CD4-positive, alpha-beta T cell (primary cell): ENCODE measurements around the gene GABRG2. TPM values are rescaled to one million over a fixed set of nuclear protein-coding genes. Genes with fewer than 3 reads are reported as not detected.

Source experiments
- ATAC-seq: fragments of 200-7000 bp; cut with Tn5 transposase; one replicate; pipeline ENCODE4 v1.10.0; 2022; ENCODE audit warnings: mild to moderate bottlenecking; ENCODE audit not compliant: poor library complexity
- CTCF ChIA-PET: fragments of 350-600 bp; sonication (Branson Sonifier 250); formaldehyde crosslinking; loops from one replicate; lab custom pipeline; 2021; ENCODE audit warnings: antibody characterized with exemption, inconsistent platforms; lab: Charles Lee
- POLR2A ChIA-PET: fragments of 350-600 bp; sonication (Branson Sonifier 250); formaldehyde crosslinking; loops from one replicate; lab custom pipeline; 2021; ENCODE audit warnings: antibody characterized with exemption, inconsistent platforms; lab: Charles Lee
- DNase-seq, 14 experiments: peaks; one replicate each; pipeline ENCODE4 v3.0.0-alpha.2; 2013 to 2020; ENCODE audit warnings: mixed read lengths in 2 of 14
- H3K27ac ChIP-seq, 2 donors: one replicate each; pipeline versions ENCODE4 v1.5.1 to v1.7.0; 2013; ENCODE audit warnings: low read length in 2 of 2, low read depth in 1 of 2, mild to moderate bottlenecking in 1 of 2
- H3K27me3 ChIP-seq, 2 experiments: 1 replicate in 1 of 2; 2 replicates in 1 of 2; pipeline versions ENCODE4 v1.6.1 to v1.7.0; 2013; ENCODE audit warnings: low read length in 2 of 2, control low read depth in 1 of 2, mild to moderate bottlenecking in 1 of 2, moderate library complexity in 1 of 2; ENCODE audit not compliant: insufficient read depth in 2 of 2, control insufficient read depth in 1 of 2
- H3K36me3 ChIP-seq: one replicate; pipeline ENCODE4 v1.6.1; 2013; ENCODE audit warnings: low read length, control low read depth; ENCODE audit not compliant: insufficient read depth
- H3K4me1 ChIP-seq: one replicate; pipeline ENCODE4 v1.6.1; 2013; ENCODE audit warnings: low read length, control low read depth; ENCODE audit not compliant: insufficient read depth
- H3K4me3 ChIP-seq: one replicate; pipeline ENCODE4 v1.5.1; 2013; ENCODE audit warnings: mild to moderate bottlenecking, low read length, moderate library complexity
- H3K9me3 ChIP-seq, 2 experiments: 1 replicate in 1 of 2; 2 replicates in 1 of 2; pipeline versions ENCODE4 v1.6.1 to v1.7.0; 2013; ENCODE audit warnings: low read length in 2 of 2, mild to moderate bottlenecking in 2 of 2, control low read depth in 1 of 2, moderate library complexity in 1 of 2; ENCODE audit not compliant: control insufficient read depth in 1 of 2, insufficient read depth in 1 of 2
- H3K27ac Mint-ChIP-seq: one replicate; pipeline ENCODE4 v1.8.0; 2020; ENCODE audit warnings: mixed read lengths
- H3K27me3 Mint-ChIP-seq: one replicate; pipeline ENCODE4 v1.8.0; 2021; ENCODE audit warnings: mixed read lengths
- H3K36me3 Mint-ChIP-seq: one replicate; pipeline ENCODE4 v1.8.0; 2021; ENCODE audit warnings: low read depth, mixed read lengths
- H3K4me1 Mint-ChIP-seq: one replicate; pipeline ENCODE4 v1.8.0; 2021; ENCODE audit warnings: low read depth, mixed read lengths
- H3K4me3 Mint-ChIP-seq: one replicate; pipeline ENCODE4 v1.8.0; 2020; ENCODE audit warnings: mild to moderate bottlenecking, mixed read lengths
- H3K9me3 Mint-ChIP-seq: one replicate; pipeline ENCODE4 v1.8.0; 2020; ENCODE audit warnings: mixed read lengths
- CTCF ChIP-seq: fragments of 200-600 bp; IDR thresholded peaks from one replicate; pipeline ENCODE4 v1.8.0; 2022; ENCODE audit warnings: antibody characterized with exemption, mild to moderate bottlenecking
- intact Hi-C, 2 experiments: fragments of 100-400 bp; cut with DNase I in 1 of 2; cut with micrococcal nuclease in 1 of 2; formaldehyde crosslinking; loops; one replicate each; pipeline versions ENCODE4 v1.15.1 to v1.9.0; 2023 to 2025; cut with DNase I, micrococcal nuclease
- total RNA-seq, 174 experiments: library from RNA in 2 of 174; stranded (reverse) in 2 of 174; gene quantifications; one replicate each; pipeline ENCODE4 v1.2.3 and lab custom pipeline; 2021 to 2026

Gene GABRG2
- total RNA-seq, 2 experiments from 2014 or later, result not detected

- H3K36me3 ChIP-seq, result no peaks in the 10 kb centered on the region
- intact Hi-C loops, result no loop called here
- Mint-ChIP-seq H3K4me3 (no peak overlapping the region), H3K27me3 (no peaks in the 10 kb centered on the region), H3K36me3 (no peaks in the 10 kb centered on the region), H3K4me1 (no peaks in the 10 kb centered on the region), H3K9me3 (peaks cover 3% of the 10 kb centered on the region), H3K27ac (no peak overlapping the region)
- no peak overlapping the region for H3K27ac ChIP-seq
- CTCF ChIA-PET, result no interaction called here
- DNase-seq (no peak), ATAC-seq (no peak)
- no peaks in the 10 kb centered on the region for H3K27me3 ChIP-seq
- POLR2A ChIA-PET, result no interaction called here
- no peak for TF ChIP-seq CTCF
- H3K4me3 ChIP-seq, result no peak overlapping the region
- no peaks in the 10 kb centered on the region for H3K4me1 ChIP-seq
- H3K9me3 ChIP-seq, result peaks cover 4 to 6% of the 10 kb centered on the region in 2 experiments
Observed at GRCh38 chr5:162187371-162187770, 119.8 kb downstream of the GABRG2 start.

GRCh38 chr5:162189719-162190118 lies 122.1 kb downstream of the GABRG2 start:
- Histone ChIP-seq H3K9me3 (peaks cover 4 to 6% of the 10 kb centered on the region in 2 experiments), H3K36me3 (no peaks in the 10 kb centered on the region), H3K27ac (no peak overlapping the region), H3K27me3 (no peaks in the 10 kb centered on the region), H3K4me1 (no peaks in the 10 kb centered on the region), H3K4me3 (no peak overlapping the region)
- Mint-ChIP-seq H3K27me3 (no peaks in the 10 kb centered on the region), H3K9me3 (peaks cover 3% of the 10 kb centered on the region), H3K27ac (no peak overlapping the region), H3K36me3 (no peaks in the 10 kb centered on the region), H3K4me3 (no peak overlapping the region), H3K4me1 (no peaks in the 10 kb centered on the region)
- POLR2A ChIA-PET, result no interaction called here
- DNase-seq, result no peak
- CTCF ChIA-PET, result no interaction called here
- no peak for TF ChIP-seq CTCF
- intact Hi-C loops, result no loop called here
- no peak for ATAC-seq

GRCh38 chr5:162193012-162193411 lies 125.4 kb downstream of the GABRG2 start:
- ChIA-PET POLR2A (no interaction called here), CTCF (no interaction called here)
- no peaks in the 10 kb centered on the region for H3K4me1 ChIP-seq
- H3K4me3 ChIP-seq, result no peak overlapping the region
- Mint-ChIP-seq H3K27ac (no peak overlapping the region), H3K36me3 (no peaks in the 10 kb centered on the region), H3K4me3 (no peak overlapping the region), H3K27me3 (no peaks in the 10 kb centered on the region), H3K9me3 (peaks cover 3% of the 10 kb centered on the region), H3K4me1 (no peaks in the 10 kb centered on the region)
- intact Hi-C loops, result no loop called here
- H3K9me3 ChIP-seq, result peaks cover 4 to 6% of the 10 kb centered on the region in 2 experiments
- H3K27me3 ChIP-seq, result no peaks in the 10 kb centered on the region
- DNase-seq (no peak), ATAC-seq (no peak)
- no peak for TF ChIP-seq CTCF
- H3K27ac ChIP-seq, result no peak overlapping the region
- no peaks in the 10 kb centered on the region for H3K36me3 ChIP-seq
